HuH-7 (cell line): ENCODE results near the gene KDM4C.
"Not testable (repeated sequence)": the region's sequence is repeated elsewhere in the genome, so short reads cannot be mapped to it uniquely, and the experiment has no call there.

ENCODE experiments used
- DNase-seq: peaks from one replicate; pipeline ENCODE4 v3.0.0; 2011; ENCODE audit warnings: low spot score

KDM4C gene

DNA sequence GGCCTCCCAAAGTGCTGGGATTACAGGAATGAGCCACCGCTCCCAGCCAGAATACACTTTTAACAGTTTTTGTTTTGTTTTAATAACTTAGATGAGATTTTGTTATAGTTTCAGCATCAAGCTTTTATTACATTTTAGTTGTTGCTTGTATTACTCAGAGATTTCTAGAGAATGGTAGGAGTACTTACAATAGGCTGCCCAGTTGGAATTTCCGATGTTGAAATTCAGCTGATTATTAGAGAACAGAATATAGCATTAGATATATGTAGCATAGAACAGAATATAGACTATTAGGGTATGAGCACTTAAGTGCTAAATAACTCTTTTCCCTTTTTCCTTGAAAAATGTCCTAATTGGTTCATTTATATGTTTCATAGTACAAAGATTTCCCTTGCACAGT, 6.2 kb downstream of the KDM4C start:
- no peak for DNase-seq

DNA sequence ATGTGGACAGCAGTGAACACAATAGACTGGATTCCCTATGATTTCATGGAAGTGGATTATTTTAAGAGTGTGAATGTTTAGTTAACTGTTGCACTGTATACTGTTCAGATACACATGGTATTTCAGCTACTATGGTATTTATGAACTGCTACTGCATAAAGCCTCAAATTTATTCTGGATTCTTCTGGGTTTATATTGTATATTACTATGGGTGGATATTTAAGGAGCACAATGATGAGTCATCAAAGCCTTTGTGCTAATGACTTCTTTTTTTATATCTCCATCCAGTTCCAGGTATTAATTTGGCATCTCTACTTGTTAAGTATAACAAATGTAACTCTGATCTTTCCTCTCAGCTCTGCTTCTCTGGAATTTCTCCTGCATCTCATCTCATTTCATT, 6.8 kb downstream of the KDM4C start:
- no peak for DNase-seq

DNA sequence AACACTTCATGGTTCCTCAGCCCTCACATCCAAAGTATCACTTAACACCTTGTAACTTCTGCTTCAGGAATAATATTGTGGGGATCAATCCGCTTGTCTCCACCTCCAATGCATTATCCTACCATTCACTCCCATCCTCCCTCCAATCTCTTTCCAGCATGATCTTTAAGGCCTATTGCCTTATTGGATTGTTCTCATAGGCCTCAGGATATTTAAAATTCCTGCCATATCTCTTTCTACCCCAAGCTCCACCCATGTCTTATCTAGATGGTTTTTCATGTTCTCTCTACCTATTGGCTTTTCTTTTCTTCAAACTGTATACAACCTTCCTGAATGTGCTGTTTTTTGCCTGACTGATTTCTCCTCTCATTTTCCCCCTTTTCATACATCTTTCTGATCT, 7.2 kb downstream of the KDM4C start:
- DNase-seq: no peak

DNA sequence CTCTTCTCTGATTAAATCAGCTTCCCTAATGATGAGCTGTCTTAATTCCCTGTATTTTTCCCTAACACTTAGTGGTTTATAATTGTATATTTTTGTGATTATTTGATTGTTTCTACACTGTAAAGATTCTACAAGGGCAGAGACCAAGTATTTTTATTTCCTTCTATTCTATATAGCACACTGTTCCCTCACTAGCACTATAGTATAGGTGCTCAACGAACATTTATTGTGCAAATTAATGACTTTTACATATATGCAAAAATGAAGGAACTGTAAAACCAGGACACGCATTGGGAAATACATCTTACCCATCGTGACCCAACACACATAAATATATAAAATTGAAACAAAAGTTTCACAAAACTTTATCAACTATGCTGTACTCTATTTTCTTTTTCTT, 7.6 kb downstream of the KDM4C start:
- no peak for DNase-seq

DNA sequence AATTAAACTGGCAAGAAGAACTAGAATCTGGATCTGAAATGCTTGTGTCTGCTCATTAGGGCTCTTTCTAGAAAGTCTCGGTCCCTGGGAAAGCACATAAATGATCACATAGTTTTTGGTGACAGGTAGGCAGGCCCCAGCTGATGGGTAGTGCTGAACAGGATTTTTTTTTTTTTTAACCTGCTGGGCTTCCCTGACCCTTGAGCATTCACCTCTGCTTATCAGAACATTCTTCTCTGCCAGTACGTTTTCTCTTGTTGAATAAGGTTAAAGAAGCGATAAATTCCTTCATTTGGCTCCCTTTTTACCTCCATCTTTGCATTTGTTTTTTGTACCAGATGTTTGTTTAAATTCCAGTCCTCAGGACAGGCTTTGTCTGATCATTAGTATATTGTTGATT, 8.8 kb downstream of the KDM4C start:
- DNase-seq: no peak

DNA sequence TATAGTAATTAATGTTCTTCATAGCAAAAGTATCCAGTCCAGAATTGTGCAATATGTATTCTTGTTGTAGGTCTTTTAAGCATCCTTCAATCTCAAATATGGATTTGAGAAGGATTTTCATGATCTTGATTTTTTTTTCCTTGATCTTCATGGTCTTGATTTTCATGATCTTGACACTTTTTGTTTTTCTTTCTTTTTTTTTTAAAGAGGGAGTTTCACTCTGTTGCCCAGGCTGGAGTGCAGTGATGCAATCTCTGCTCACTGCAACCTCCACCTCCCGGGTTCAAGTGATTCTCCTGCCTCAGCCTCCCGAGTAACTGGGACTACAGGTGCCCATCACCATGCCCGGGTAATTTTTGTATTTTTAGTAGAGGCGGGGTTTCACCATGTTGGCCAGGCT, 10.8 kb downstream of the KDM4C start:
- DNase-seq: not testable (repeated sequence)

DNA sequence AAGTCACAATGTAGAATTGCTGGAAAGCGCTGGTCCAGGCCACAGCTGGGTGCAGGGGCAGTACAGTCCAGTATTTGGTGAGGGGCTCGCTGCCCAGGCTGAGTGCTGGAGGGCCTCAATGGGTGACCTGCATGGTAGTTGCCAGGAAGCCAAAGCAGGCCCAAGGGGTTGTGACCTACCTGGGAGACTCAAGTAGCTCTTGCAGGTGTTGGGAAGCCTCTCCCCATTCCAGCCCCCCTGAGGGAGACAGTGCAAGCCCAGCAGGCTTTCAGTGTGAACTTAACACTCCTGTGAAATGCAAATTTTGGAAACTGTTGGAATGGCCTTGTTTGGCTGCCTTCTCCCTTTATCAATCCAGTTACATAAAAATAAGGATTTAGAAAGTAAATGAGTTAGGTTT, 13.9 kb downstream of the KDM4C start:
- no peak for DNase-seq

DNA sequence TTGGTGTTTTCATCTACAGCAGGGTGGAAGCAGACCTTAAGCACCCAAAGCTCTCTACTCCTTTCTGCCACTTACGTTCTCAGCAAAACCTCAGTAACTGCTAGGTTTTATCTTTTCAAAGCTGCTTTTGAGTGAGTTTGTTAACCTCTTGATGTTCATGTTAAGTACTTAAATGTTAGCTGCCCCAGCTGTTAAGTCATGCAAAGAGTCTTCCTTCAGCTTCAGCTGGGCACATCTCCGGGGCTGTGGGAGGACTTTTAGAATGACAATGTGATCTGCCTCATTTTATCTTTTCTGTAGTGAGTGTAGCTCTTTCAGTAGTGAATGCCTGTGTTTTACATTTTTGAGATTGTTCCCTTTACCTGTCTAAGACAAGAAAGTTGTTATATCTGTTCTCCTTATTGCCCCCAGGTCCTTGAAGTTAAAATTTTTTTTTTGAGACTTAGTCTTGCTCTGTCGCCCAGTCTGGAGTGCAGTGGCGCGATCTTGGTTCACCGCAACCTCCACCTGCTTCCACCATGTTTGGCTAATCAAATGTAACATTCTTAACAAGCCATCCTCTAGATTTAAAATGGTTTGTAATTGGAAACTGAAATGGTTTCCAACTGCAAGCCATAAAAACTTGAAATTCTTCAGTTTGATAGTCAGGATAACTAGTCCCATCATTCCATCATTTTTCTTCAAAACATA, 19.6 kb downstream of the KDM4C start:
- no peak for DNase-seq

DNA sequence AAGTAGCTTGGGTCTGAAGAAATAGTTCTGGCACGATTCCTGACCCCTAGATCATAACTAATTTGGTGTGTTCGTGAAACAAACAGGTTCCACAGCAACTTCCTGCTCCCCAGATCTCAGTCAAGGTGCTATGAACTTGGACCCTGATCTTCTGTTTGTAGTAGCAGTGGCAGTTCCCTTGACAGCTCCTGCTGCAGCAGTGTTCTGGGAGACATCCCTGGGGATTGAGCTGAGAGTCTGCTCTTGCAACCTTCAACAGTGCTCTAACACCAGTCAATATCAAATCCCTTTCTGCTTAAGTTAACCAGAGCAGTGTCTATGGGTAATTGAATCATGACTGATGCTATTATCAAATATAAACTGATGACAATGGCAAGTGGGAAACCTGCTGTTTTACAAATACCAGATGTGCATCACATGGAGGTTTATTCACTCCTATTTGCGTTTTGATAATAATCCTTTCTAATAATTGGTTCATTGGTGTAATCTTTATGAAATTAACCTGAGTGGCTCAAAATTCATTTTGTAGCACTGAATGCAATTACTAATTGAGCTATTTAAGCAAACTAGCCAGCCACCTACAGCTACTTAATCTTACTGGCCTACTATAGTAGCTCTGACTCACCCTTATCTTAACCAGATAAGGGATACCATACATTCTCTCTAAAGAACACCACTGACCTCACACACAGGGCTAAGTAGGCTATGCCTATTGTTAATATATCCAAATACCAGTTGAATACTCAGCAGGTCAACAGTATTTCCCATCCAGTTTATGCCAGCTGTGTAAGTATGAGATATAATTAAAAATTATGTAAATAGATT, 21.9 kb downstream of the KDM4C start:
- DNase-seq: no peak

DNA sequence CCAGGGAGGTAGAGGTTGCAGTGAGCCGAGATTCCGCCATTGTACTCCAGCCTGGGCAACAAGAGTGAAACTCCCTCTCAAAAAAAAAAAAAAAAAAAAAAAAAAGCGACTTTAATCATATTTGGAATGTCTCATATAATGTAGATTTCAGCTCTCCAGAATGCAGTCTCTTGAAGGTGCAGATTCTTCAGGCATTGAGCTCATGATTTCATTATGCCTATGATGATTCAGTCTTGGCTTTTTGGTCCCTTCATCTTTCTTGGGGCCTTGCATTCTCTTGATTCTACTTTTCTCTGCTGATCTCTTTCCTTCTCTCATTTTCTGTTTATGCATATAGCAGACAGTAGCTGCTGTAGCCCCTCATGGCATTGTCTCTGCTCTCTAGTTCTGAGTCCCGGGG, 22.9 kb downstream of the KDM4C start:
- no peak for DNase-seq

DNA sequence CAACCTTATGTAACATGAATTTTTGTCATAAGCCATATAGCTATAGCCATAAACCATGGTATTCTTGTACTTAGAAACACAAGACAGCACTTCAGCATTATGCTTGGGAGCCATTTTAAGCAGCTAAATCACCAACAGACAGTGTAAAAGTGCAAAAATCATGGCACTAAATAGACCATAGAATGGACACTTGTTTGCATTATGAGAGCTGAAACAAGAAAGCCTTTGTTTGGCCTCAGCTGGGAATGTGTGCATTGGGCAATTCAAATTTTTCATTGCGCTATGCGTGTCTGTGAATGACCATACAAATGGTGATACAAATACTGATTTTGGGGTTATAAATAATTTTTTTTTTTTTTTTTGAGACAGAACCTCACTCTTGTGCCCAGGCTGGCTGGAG, 23.7 kb downstream of the KDM4C start:
- DNase-seq: no peak

DNA sequence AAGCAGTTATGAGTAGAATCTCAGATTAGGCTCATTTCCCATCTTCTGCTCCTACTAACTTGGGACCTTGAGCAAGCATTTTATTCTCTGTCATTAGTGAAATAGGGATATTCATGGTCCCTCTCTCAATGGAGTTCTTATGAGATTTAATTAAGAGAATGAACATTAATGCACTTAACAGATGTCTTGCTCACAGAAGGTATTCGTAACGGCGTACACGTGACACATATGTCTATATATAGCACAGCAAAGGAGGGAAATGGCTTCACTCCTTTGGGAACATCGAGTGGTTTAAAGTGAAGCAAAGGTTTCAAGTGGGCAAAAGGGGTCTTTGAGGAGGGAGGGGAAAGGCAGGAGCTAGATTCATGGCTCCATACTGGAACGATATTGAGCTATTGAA, 24.6 kb downstream of the KDM4C start:
- no peak for DNase-seq

DNA sequence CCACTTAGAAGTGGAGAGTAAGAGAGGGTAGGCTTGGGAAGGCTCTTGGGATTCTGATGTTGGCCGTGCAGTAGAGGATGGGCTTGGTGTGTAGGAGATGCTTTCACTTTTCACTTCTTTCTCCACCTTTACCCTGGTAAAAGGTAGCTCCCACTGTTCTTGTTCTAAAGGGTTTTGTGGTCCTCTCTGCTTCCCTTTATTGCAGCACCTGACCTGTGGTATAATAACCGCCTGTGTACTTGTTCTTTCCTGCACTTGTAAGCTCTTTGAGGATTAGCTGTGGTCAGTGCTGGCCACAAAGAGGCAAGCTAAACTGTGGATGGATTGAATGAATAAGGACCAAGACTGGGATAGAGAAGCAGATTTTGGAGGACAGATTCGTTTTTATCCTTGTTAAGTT, 25.2 kb downstream of the KDM4C start:
- no peak for DNase-seq

DNA sequence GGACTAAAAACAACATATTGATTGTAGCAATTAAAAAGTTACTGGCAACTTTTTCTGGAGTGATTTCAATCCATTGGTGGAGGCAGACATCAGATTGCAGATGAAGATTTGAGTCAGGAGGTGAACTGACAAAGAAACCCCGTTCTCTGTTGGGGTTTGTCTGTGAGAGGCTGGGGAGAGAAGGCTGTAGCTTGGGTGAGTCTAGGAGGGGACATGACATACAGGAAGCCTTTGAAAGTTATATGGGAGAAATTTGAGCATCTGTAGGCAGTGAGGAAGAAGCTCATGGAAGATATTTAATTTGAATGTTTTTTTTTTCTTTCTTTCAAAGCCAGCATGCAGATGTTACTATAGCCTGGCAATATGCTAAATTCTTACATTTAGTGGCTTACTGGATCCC, 26.0 kb downstream of the KDM4C start:
- no peak for DNase-seq

DNA sequence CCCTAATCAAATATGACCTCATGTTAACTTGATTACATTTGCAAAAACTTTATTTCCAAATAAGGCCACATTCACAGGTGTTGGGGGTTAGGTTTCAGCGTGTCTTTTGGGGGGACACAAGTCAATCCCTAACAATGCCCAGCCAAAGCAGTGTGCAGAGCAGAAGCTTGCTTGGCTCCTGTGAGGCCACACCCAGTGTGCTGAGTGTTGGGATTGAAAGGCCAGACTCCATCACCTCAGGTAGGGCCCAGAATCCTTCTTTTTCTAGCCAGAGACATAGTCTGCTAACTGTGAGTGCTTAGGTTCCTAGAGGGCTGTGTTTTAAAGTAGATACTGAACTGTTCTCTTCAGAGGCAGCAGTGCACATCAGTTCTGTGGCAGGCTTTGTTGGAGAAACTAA, 27.9 kb downstream of the KDM4C start:
- no peak for DNase-seq

DNA sequence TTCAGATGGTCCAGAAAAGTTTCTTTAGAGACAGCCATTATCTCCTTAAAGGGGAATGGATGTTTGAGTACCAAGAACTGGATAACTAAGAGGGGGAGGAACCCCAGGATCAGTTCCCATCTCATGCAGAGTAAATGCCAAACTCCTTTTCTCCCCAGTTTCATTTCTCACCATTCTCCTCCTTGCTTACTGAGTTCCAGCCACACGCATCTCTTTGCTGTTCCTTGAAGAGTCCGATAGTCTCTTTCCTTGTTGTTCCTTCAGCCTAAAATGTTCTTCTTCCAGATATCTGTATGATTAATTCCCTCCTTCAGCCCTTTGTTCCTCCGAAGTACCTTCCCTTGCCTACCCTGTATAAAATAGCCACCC, 30.0 kb downstream of the KDM4C start:
- no peak for DNase-seq

DNA sequence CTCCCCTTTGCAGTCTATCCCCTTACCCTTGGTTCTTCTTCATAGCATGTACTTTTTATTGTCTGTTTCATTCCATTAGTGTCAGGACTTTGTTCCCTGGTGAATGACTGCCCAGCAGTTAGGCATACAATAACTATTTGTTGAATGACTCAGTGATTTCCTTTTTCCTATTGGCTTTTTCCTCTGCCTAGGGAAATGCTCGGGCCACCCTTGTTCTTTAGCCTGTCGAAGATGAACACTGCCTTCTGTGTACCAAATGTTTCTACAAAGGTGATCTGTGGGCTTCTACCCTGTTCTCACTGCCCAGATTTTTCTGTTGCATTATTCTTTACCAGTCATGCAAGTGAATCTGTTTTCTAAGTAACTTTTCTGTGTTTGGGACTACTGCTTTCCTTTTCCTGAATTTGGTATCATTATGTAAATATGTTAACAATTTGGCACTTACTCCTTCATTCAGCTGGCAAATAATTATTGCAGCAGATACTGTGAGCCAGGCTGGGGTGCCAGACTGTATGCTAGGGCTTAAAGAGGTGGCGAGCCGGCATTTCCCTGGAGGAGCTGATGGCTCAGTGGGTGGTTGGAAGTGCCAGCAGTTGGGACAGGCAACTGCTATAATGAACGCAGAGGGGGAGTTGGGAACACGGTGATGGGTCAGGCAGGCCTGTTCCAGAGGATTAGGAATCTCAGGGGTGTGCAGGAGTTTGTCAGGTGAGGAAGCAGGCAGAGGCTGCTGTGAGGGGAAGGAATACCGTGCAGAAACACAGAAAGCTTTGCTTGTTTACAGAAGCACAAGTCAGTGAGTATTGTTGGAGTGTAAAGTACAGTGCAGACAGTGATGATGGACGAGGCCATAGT, 30.6 kb downstream of the KDM4C start:
- DNase-seq: peak; percentile 46

DNA sequence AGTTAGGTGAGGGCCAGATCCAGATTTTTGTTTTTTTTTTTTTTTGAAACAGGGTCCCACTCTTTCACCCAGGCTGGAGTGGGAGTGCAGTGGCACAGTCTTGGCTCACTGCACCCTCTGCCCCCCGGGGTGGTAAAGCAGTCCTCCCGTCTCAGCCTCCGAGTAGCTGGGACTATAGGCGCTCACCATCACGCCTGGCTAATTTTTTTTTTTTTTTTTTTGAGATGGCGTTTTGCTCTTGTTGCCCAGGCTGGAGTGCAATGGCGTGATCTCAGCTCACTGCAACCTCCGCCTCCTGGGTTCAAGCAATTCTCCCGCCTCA, 31.2 kb downstream of the KDM4C start:
- DNase-seq: not testable (repeated sequence)

DNA sequence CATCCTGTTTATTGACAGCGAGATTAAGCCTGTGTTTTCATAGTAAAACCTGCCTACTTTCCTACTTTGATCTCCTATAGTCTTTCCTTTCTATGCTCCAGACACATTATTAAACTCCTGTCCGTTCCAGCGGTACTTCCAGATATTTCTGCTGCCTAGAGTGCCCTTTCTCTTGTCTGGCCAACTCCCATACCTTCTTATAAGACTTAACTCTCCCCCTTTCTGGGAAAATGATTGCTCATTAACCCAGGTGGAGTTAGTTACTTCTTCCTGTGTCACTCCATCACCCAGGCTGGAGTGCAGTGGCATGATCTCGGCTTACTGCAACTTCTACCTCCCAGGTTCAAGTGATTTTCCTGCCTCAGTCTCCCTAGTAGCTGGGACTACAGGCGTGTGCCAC, 33.1 kb downstream of the KDM4C start:
- no peak for DNase-seq

DNA sequence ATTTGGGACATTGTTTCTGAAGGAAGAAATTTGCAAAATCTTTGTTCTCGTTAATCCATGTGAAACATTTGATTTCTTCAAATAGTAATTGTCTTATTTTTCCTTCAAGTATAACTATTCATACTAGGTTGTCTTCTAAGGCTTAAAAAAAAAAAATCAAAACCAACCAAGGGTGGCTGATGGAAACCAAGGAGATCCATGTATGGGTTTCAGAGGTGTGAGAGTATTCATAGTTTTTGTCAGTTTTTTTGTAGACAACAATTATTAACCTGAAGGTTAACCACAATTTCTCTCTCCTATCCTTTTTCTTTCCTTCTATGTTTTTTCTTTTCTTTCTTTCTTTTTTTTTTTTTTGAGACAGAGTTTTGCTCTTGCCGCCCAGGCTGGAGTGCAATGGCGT, 35.4 kb downstream of the KDM4C start:
- DNase-seq: no peak

DNA sequence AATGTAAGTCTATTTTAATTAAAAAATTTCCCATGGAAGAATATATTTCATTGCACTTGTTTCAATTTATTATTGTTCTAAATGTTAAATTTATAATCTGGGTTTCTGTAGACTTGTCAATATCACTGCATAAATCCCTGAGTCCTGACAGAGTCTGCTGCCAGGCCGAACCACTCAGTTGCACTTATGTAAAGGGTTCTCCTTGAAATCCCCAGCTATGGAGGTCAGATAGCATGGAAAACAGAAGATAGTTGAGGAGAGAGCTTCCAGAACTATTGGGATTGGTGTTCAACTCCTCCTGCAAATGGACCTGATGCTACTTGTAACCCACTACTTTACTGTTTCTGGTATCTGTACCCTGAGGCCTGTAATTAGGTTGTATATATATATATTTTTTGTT, 37.2 kb downstream of the KDM4C start:
- DNase-seq: no peak

DNA sequence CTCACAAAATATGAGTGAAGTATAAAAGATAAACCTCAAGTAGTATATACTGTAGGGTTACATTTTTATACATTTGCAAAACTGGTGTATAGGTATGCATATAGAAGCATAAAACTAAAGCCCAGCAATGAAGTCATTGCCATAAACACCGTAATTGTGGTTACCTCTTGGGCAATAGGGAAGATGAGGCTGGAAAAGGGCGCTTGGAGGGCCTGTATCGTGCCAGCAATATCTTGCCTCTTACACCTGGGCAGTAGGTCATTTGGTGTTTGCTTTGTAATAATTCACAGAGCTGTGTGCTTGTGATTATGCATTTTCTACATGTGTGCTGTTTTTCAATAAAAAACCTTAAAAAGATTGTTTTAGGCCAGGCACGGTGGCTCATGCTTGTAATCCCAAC, 45.2 kb downstream of the KDM4C start:
- DNase-seq: no peak

DNA sequence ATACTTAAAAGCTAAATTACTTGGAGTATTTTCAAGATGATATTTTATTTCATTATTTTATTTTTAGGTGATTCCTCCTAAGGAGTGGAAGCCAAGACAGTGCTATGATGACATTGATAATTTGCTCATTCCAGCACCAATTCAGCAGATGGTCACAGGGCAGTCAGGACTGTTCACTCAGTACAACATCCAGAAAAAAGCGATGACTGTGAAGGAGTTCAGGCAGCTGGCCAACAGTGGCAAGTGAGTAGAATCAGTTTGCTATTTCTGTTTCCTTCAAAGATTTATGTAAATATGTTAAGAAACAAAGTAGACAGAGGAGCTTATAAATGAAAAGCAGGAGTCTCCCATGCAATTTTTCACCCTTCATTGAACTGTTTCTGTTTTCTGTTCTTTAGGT, 47.8 kb downstream of the KDM4C start:
- DNase-seq: no peak
